ENCODE data around the gene PLAGL1.

PLAGL1 gene

DNA sequence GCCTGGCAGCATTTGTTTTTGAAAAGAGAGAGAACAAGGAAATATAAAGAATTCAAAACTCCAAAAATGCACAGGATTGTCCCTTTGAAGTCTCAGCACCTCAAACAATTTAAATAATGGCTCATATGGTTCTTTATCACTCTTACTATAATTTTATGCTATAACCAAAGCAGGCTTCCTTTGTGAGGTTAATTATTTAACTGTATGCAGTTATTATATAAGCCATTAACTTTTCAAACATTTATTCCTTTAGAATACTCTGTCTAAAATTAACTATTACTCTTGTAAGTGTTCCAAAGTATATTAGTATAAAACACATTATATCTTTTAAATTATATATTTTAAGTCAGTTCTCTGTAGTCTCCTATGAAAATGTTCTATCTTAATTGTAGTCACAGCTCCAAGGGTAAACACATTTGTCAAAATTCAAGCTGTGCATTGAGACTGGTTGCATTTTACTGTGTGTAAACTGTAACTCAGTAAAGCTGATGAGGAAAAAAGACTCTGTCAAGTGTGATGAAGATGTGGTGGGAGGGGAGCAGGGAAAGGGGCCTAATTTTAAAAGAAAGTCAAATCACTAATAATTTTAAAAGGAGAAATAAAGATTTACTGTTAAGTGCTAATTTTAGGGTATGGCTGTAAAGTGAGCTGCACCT lies 20.0 kb upstream of the PLAGL1 start:
- Histone ChIP-seq H4K91ac (ENCODE audit: low read depth, low read length) (no peak overlapping the region), H3K27ac (ENCODE audit: low read depth, low read length) (no peak overlapping the region), H3K9ac (ENCODE audit: low read length) (no peak overlapping the region), H3K9me3 (ENCODE audit: insufficient read depth, low read depth, low read length) (no peaks in the 10 kb centered on the region), H3K4me3 (ENCODE audit: low read depth, low read length) (no peak overlapping the region), H3K4me2 (ENCODE audit: low read length) (no peak overlapping the region), H4K8ac (ENCODE audit: low read depth, low read length) (no peak overlapping the region), H2BK120ac (ENCODE audit: insufficient read depth, low read length, poor library complexity) (no peak overlapping the region), H2AFZ (ENCODE audit: insufficient read depth, low read length, poor library complexity) (no peak overlapping the region), H3K23ac (ENCODE audit: low read length) (no peak overlapping the region), H3K18ac (ENCODE audit: low read length) (no peak overlapping the region), H3K4ac (ENCODE audit: low read depth, low read length) (no peak overlapping the region), H2BK5ac (ENCODE audit: low read depth, low read length, poor library complexity) (no peak overlapping the region), H3K79me1 (ENCODE audit: low read length) (no peaks in the 10 kb centered on the region), H3K4me1 (ENCODE audit: control insufficient read depth in 1 of 2, insufficient read depth in 2 of 2, low read length in 2 of 2) (no peaks in the 10 kb centered on the region), H2AK5ac (ENCODE audit: low read length) (no peak overlapping the region), H3K36me3 (ENCODE audit: control insufficient read depth in 1 of 2, insufficient read depth in 2 of 2, low read length in 2 of 2) (no peaks in the 10 kb centered on the region), H3K79me2 (ENCODE audit: control insufficient read depth, insufficient read depth, low read length, poor library complexity) (no peaks in the 10 kb centered on the region), H2BK12ac (ENCODE audit: low read length) (no peak overlapping the region), H3K27me3 (ENCODE audit: insufficient read depth, low read length) (no peaks in the 10 kb centered on the region), H3K14ac (ENCODE audit: low read length) (no peak overlapping the region), H4K12ac (ENCODE audit: low read depth, low read length) (no peak overlapping the region)
- no peak for DNase-seq

DNA sequence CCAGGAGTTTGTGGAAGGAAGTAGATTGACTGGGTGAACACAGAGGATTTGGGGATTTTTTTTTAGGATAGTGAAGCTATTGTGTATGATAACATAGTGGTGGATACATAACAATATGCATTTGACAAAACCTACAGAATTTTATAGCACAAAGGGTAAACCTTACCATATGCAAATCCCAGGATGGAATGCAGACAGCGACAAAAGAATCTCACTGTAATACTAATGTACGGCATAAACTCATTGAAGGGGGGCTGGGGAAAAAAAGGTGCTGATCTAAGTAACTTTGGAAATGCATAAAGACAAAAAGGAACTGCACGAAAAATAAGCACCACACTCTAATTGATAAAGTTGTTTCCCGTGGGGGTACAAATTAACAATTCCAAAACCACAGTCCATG lies 15.2 kb upstream of the PLAGL1 start:
- H3K27ac ChIP-seq (ENCODE audit: low read depth, low read length) = no peak overlapping the region
- H3K9ac ChIP-seq (ENCODE audit: low read length) = no peak overlapping the region
- no peak overlapping the region for H3K4ac ChIP-seq (ENCODE audit: low read depth, low read length)
- no peak overlapping the region for H3K18ac ChIP-seq (ENCODE audit: low read length)
- H3K79me1 ChIP-seq (ENCODE audit: low read length) = no peaks in the 10 kb centered on the region
- no peak overlapping the region for H4K8ac ChIP-seq (ENCODE audit: low read depth, low read length)
- no peak overlapping the region for H2BK120ac ChIP-seq (ENCODE audit: insufficient read depth, low read length, poor library complexity)
- no peak overlapping the region for H2BK5ac ChIP-seq (ENCODE audit: low read depth, low read length, poor library complexity)
- no peak overlapping the region for H3K23ac ChIP-seq (ENCODE audit: low read length)
- no CpG with 5 or more reads among the region's 4 CpGs for whole genome bisulfite sequencing (ENCODE audit: extremely low coverage, insufficient coverage, insufficient read length)
- DNase-seq = no peak
- no peaks in the 10 kb centered on the region for H3K9me3 ChIP-seq (ENCODE audit: insufficient read depth, low read depth, low read length)
- H3K4me3 ChIP-seq (ENCODE audit: low read depth, low read length) = no peak overlapping the region
- no peaks in the 10 kb centered on the region for H3K79me2 ChIP-seq (ENCODE audit: control insufficient read depth, insufficient read depth, low read length, poor library complexity)
- H4K12ac ChIP-seq (ENCODE audit: low read depth, low read length) = no peak overlapping the region
- H3K14ac ChIP-seq (ENCODE audit: low read length) = no peak overlapping the region
- H3K4me1 ChIP-seq (ENCODE audit: control insufficient read depth in 1 of 2, insufficient read depth in 2 of 2, low read length in 2 of 2) = no peaks in the 10 kb centered on the region
- H3K36me3 ChIP-seq (ENCODE audit: control insufficient read depth in 1 of 2, insufficient read depth in 2 of 2, low read length in 2 of 2) = no peaks in the 10 kb centered on the region
- no peaks in the 10 kb centered on the region for H3K27me3 ChIP-seq (ENCODE audit: insufficient read depth, low read length)
- H4K91ac ChIP-seq (ENCODE audit: low read depth, low read length) = no peak overlapping the region
- H2AFZ ChIP-seq (ENCODE audit: insufficient read depth, low read length, poor library complexity) = no peak overlapping the region
- H2BK12ac ChIP-seq (ENCODE audit: low read length) = no peak overlapping the region
- H2AK5ac ChIP-seq (ENCODE audit: low read length) = no peak overlapping the region
- H3K4me2 ChIP-seq (ENCODE audit: low read length) = no peak overlapping the region

DNA sequence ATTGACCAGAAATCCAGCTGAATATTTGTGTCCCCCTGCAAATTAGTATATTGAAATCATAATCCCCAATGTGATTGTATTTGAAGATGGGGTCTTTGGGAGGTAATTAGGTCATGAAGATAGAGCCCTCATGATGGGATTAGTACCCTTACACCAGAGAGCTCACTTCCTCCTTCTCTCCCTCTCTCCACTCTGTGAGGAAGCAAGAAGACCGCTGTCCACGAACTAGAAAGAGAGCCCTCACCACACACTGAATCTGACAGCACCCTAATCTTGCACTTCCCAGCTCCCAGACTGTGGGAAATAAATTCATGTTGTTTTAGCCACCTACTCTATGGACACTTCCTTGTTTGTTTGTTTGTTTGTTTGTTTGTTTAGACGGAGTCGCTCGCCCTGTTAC lies 11.9 kb upstream of the PLAGL1 start:
- no peak overlapping the region for H4K8ac ChIP-seq (ENCODE audit: low read depth, low read length)
- no peaks in the 10 kb centered on the region for H3K4me1 ChIP-seq (ENCODE audit: control insufficient read depth in 1 of 2, insufficient read depth in 2 of 2, low read length in 2 of 2)
- no peak overlapping the region for H2BK120ac ChIP-seq (ENCODE audit: insufficient read depth, low read length, poor library complexity)
- no peak overlapping the region for H3K14ac ChIP-seq (ENCODE audit: low read length)
- no peak overlapping the region for H2BK12ac ChIP-seq (ENCODE audit: low read length)
- H3K9me3 ChIP-seq (ENCODE audit: insufficient read depth, low read depth, low read length) = no peaks in the 10 kb centered on the region
- DNase-seq = no peak
- no peak overlapping the region for H3K27ac ChIP-seq (ENCODE audit: low read depth, low read length)
- no peak overlapping the region for H4K12ac ChIP-seq (ENCODE audit: low read depth, low read length)
- H3K4me2 ChIP-seq (ENCODE audit: low read length) = no peak overlapping the region
- no peak overlapping the region for H3K4ac ChIP-seq (ENCODE audit: low read depth, low read length)
- WGBS (ENCODE audit: extremely low coverage, insufficient coverage, insufficient read length) = no CpG with 5 or more reads among the region's 5 CpGs
- H2BK5ac ChIP-seq (ENCODE audit: low read depth, low read length, poor library complexity) = no peak overlapping the region
- no peaks in the 10 kb centered on the region for H3K79me1 ChIP-seq (ENCODE audit: low read length)
- H3K36me3 ChIP-seq (ENCODE audit: control insufficient read depth in 1 of 2, insufficient read depth in 2 of 2, low read length in 2 of 2) = no peaks in the 10 kb centered on the region
- no peaks in the 10 kb centered on the region for H3K27me3 ChIP-seq (ENCODE audit: insufficient read depth, low read length)
- H4K91ac ChIP-seq (ENCODE audit: low read depth, low read length) = no peak overlapping the region
- H3K79me2 ChIP-seq (ENCODE audit: control insufficient read depth, insufficient read depth, low read length, poor library complexity) = no peaks in the 10 kb centered on the region
- H2AFZ ChIP-seq (ENCODE audit: insufficient read depth, low read length, poor library complexity) = no peak overlapping the region
- H3K9ac ChIP-seq (ENCODE audit: low read length) = no peak overlapping the region
- no peak overlapping the region for H3K23ac ChIP-seq (ENCODE audit: low read length)
- no peak overlapping the region for H2AK5ac ChIP-seq (ENCODE audit: low read length)
- H3K4me3 ChIP-seq (ENCODE audit: low read depth, low read length) = no peak overlapping the region
- no peak overlapping the region for H3K18ac ChIP-seq (ENCODE audit: low read length)

DNA sequence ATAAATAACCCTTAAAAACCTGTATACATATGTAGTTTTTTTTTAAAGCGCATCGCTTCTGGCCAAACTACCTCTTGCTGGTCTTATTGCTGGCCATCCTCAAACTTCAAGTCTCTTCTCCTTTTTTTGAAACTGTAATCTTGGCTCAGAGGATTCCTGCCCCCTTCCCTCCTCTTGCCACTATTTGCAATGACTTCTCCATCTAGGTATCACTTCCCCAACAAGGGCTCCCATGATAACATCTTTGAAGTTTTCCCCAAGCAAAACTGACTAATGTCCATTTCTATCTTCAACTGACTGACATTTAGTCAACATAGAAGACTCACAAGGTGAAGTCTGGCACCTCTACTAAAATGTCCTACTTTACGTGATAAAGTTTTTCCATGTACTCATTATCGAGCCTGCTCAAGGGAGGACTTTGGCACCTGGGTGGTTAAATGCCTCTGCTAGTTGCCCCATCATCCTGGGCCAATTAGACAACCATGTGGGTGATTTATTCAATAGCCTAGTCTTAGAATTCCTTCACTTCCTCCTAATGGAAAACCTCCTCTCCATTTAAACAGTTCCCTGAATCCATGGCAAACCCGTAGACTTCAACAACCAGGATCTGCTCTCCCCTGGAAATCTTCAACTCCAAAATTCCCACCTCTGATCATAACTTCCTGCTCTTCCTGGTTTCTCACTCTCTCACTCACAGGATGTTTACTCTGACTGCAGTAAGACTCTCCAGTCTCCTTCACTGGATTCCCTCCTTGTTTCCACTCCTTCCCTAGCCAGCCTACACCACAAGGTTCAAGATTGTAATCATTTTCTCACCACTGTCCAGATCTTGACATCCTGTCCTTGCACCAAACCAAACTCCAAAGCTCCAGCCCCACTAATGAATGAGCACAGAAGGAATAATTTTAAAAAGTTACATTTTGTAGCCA lies 9.4 kb upstream of the PLAGL1 start:
- Histone ChIP-seq H3K79me1 (ENCODE audit: low read length) (no peaks in the 10 kb centered on the region), H3K14ac (ENCODE audit: low read length) (no peak overlapping the region), H4K91ac (ENCODE audit: low read depth, low read length) (no peak overlapping the region), H3K9me3 (ENCODE audit: insufficient read depth, low read depth, low read length) (no peaks in the 10 kb centered on the region), H2AFZ (ENCODE audit: insufficient read depth, low read length, poor library complexity) (no peak overlapping the region), H2AK5ac (ENCODE audit: low read length) (no peak overlapping the region), H3K9ac (ENCODE audit: low read length) (no peak overlapping the region), H3K18ac (ENCODE audit: low read length) (no peak overlapping the region), H3K79me2 (ENCODE audit: control insufficient read depth, insufficient read depth, low read length, poor library complexity) (no peaks in the 10 kb centered on the region), H3K4me1 (ENCODE audit: control insufficient read depth in 1 of 2, insufficient read depth in 2 of 2, low read length in 2 of 2) (no peaks in the 10 kb centered on the region), H3K27me3 (ENCODE audit: insufficient read depth, low read length) (no peaks in the 10 kb centered on the region), H3K23ac (ENCODE audit: low read length) (no peak overlapping the region), H3K27ac (ENCODE audit: low read depth, low read length) (no peak overlapping the region), H3K36me3 (ENCODE audit: control insufficient read depth in 1 of 2, insufficient read depth in 2 of 2, low read length in 2 of 2) (no peaks in the 10 kb centered on the region), H2BK12ac (ENCODE audit: low read length) (no peak overlapping the region), H3K4me2 (ENCODE audit: low read length) (no peak overlapping the region), H3K4ac (ENCODE audit: low read depth, low read length) (no peak overlapping the region), H4K8ac (ENCODE audit: low read depth, low read length) (no peak overlapping the region), H4K12ac (ENCODE audit: low read depth, low read length) (no peak overlapping the region), H2BK120ac (ENCODE audit: insufficient read depth, low read length, poor library complexity) (no peak overlapping the region), H2BK5ac (ENCODE audit: low read depth, low read length, poor library complexity) (no peak overlapping the region), H3K4me3 (ENCODE audit: low read depth, low read length) (no peak overlapping the region)
- no CpG with 5 or more reads among the region's 5 CpGs for WGBS (ENCODE audit: extremely low coverage, insufficient coverage, insufficient read length)
- no peak for DNase-seq

Data from trophoblast cell (in vitro differentiated cells and primary cell).